ENCODE data around the gene TBCK.
A peak's percentile ranks its signal among the peaks of the same experiment; 100 is the strongest.
"Not testable (repeated sequence)": the region's sequence is repeated elsewhere in the genome, so short reads cannot be mapped to it uniquely, and the experiment has no call there.

The TBCK gene

DNA sequence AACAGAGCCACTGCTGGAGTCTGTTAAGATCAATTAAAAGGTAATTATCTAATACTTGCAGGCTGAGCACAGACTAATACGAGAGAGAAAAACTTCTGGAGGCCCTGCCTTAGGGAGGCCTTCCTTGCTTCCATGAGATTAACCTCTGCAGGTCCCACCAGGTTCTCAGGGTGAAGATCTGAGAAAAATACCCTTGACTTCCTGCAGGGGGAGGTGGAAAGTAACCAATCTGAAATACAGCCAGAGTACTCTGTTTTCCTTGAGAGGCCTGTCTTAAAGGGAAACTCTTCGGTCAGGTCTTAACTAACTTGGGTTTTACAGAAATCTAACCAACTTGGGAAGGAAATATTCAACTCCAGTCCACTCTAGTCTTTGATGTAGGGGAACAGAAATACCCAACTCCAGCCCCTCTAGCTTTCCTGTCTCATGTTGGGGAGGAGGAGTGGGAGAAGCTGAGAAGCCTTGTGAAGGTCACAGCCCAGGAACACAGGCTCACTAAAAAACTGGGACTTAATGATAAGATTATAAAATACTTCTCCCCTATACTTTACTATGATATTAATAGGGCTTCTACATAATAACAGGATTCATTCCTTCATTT lies 77.1 kb downstream of the TBCK start:
- Histone ChIP-seq H3K4me3 (ENCODE audit: low read length) (no peak overlapping the region), H3K27me3 (ENCODE audit: control insufficient read depth, insufficient read depth, low read length) (no peaks in the 10 kb centered on the region), H3K36me3 (ENCODE audit: control insufficient read depth, insufficient read depth, low read length) (no peaks in the 10 kb centered on the region), H3K9me3 (ENCODE audit: control insufficient read depth, insufficient read depth, low read length) (no peaks in the 10 kb centered on the region), H3K27ac (ENCODE audit: low read length) (no peak overlapping the region), H3K4me1 (ENCODE audit: control insufficient read depth, insufficient read depth, low read length) (no peaks in the 10 kb centered on the region)
- DNase-seq (ENCODE audit: low read depth, low spot score): peak; percentile 35
- WGBS (ENCODE audit: insufficient coverage, insufficient read length): no CpG with 5 or more reads among the region's 2 CpGs

GRCh38 chr4:106231931-106232330 lies 84.1 kb downstream of the TBCK start:
- H3K4me1 ChIP-seq (ENCODE audit: control insufficient read depth, insufficient read depth, low read length): no peaks in the 10 kb centered on the region
- no peak overlapping the region for H3K27ac ChIP-seq (ENCODE audit: low read length)
- H3K9me3 ChIP-seq (ENCODE audit: control insufficient read depth, insufficient read depth, low read length): no peaks in the 10 kb centered on the region
- no peaks in the 10 kb centered on the region for H3K36me3 ChIP-seq (ENCODE audit: control insufficient read depth, insufficient read depth, low read length)
- no peak for DNase-seq (ENCODE audit: low read depth, low spot score)
- H3K27me3 ChIP-seq (ENCODE audit: control insufficient read depth, insufficient read depth, low read length): no peaks in the 10 kb centered on the region
- no peak overlapping the region for H3K4me3 ChIP-seq (ENCODE audit: low read length)

- Histone ChIP-seq H3K4me3 (ENCODE audit: low read length) (no peak overlapping the region), H3K27ac (ENCODE audit: low read length) (no peak overlapping the region)
These were observed 93.5 kb downstream of the TBCK start for GRCh38 chr4:106222548-106222947.

GRCh38 chr4:106213291-106213690 lies 102.7 kb downstream of the TBCK start:
- not testable (repeated sequence) for H3K4me1 ChIP-seq (ENCODE audit: control insufficient read depth, insufficient read depth, low read length); DNase-seq (ENCODE audit: low read depth, low spot score); H3K27ac ChIP-seq (ENCODE audit: low read length); H3K36me3 ChIP-seq (ENCODE audit: control insufficient read depth, insufficient read depth, low read length); H3K4me3 ChIP-seq (ENCODE audit: low read length); H3K9me3 ChIP-seq (ENCODE audit: control insufficient read depth, insufficient read depth, low read length); H3K27me3 ChIP-seq (ENCODE audit: control insufficient read depth, insufficient read depth, low read length)
- WGBS (ENCODE audit: insufficient coverage, insufficient read length): no CpG with 5 or more reads among the region's 23 CpGs

More at GRCh38 chr4:106222548-106222947, 93.5 kb downstream of the TBCK start:
- H3K9me3 ChIP-seq (ENCODE audit: control insufficient read depth, insufficient read depth, low read length): no peaks in the 10 kb centered on the region
- H3K36me3 ChIP-seq (ENCODE audit: control insufficient read depth, insufficient read depth, low read length): no peaks in the 10 kb centered on the region
- no peaks in the 10 kb centered on the region for H3K4me1 ChIP-seq (ENCODE audit: control insufficient read depth, insufficient read depth, low read length)
- no peaks in the 10 kb centered on the region for H3K27me3 ChIP-seq (ENCODE audit: control insufficient read depth, insufficient read depth, low read length)
- DNase-seq (ENCODE audit: low read depth, low spot score): no peak

- no peak overlapping the region for H3K27ac ChIP-seq (ENCODE audit: low read length)
- no peaks in the 10 kb centered on the region for H3K36me3 ChIP-seq (ENCODE audit: control insufficient read depth, insufficient read depth, low read length)
- H3K4me3 ChIP-seq (ENCODE audit: low read length): no peak overlapping the region
- DNase-seq (ENCODE audit: low read depth, low spot score): no peak
- H3K9me3 ChIP-seq (ENCODE audit: control insufficient read depth, insufficient read depth, low read length): no peaks in the 10 kb centered on the region
- H3K27me3 ChIP-seq (ENCODE audit: control insufficient read depth, insufficient read depth, low read length): no peaks in the 10 kb centered on the region
- H3K4me1 ChIP-seq (ENCODE audit: control insufficient read depth, insufficient read depth, low read length): no peaks in the 10 kb centered on the region
These were observed 106.0 kb downstream of the TBCK start for GRCh38 chr4:106210021-106210420.

- no peaks in the 10 kb centered on the region for H3K4me1 ChIP-seq (ENCODE audit: control insufficient read depth, insufficient read depth, low read length)
- no CpG with 5 or more reads among the region's 5 CpGs for WGBS (ENCODE audit: insufficient coverage, insufficient read length)
- H3K27me3 ChIP-seq (ENCODE audit: control insufficient read depth, insufficient read depth, low read length): no peaks in the 10 kb centered on the region
- no peak for DNase-seq (ENCODE audit: low read depth, low spot score)
- no peak overlapping the region for H3K27ac ChIP-seq (ENCODE audit: low read length)
- H3K36me3 ChIP-seq (ENCODE audit: control insufficient read depth, insufficient read depth, low read length): no peaks in the 10 kb centered on the region
- H3K4me3 ChIP-seq (ENCODE audit: low read length): no peak overlapping the region
- no peaks in the 10 kb centered on the region for H3K9me3 ChIP-seq (ENCODE audit: control insufficient read depth, insufficient read depth, low read length)
These were observed 107.2 kb downstream of the TBCK start for GRCh38 chr4:106208481-106209460.

DNA sequence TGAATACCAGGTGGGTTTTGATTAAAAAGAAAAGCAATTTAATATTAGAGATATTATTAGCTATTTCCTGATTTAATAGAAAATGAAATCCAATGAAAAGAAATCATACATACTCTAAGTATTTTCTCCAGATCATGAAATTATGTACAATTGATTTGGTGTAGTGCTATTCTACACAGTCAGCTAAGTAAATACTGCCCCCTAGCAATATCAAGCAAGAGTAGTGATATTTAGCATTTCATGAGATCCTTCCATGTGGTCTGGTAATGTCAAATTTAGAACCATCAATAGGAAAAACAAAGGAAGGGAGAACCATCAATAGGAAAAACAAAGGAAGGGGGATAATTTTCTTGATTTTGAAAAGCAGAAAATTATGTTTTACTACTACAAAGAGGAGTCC lies 114.6 kb downstream of the TBCK start:
- Histone ChIP-seq H3K27ac (ENCODE audit: low read length) (no peak overlapping the region), H3K27me3 (ENCODE audit: control insufficient read depth, insufficient read depth, low read length) (no peaks in the 10 kb centered on the region), H3K36me3 (ENCODE audit: control insufficient read depth, insufficient read depth, low read length) (no peaks in the 10 kb centered on the region), H3K4me3 (ENCODE audit: low read length) (no peak overlapping the region), H3K4me1 (ENCODE audit: control insufficient read depth, insufficient read depth, low read length) (no peaks in the 10 kb centered on the region), H3K9me3 (ENCODE audit: control insufficient read depth, insufficient read depth, low read length) (no peaks in the 10 kb centered on the region)
- no peak for DNase-seq (ENCODE audit: low read depth, low spot score)

DNA sequence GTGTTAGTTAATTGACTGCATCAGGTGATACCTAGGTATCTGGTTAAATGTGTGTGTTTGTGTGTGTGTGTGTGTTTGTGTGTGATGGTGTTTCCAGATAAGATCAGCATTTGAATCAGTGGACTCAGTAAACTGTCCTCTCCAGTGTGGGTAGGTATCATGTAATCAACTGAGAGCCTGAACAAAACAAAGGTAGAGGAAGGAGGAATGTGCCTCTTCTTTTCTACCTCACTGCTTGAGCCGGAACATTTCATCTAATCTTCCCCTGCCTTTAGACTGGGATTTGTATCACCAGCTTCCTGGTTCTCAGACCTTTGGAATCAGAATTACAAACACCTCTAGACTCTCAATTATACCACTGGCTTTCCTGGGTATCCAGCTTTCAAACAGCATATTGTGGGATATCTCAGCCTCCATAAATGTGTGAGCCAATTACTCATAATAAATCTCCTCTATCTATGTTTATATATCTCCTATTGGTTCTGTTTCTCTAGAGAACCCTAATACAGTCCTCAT lies 120.5 kb downstream of the TBCK start:
- Histone ChIP-seq H3K27ac (ENCODE audit: low read length) (no peak overlapping the region), H3K9me3 (ENCODE audit: control insufficient read depth, insufficient read depth, low read length) (no peaks in the 10 kb centered on the region), H3K27me3 (ENCODE audit: control insufficient read depth, insufficient read depth, low read length) (no peaks in the 10 kb centered on the region), H3K4me3 (ENCODE audit: low read length) (no peak overlapping the region), H3K4me1 (ENCODE audit: control insufficient read depth, insufficient read depth, low read length) (no peaks in the 10 kb centered on the region), H3K36me3 (ENCODE audit: control insufficient read depth, insufficient read depth, low read length) (no peaks in the 10 kb centered on the region)
- WGBS (ENCODE audit: insufficient coverage, insufficient read length): no CpG with 5 or more reads among the region's 1 CpG
- DNase-seq (ENCODE audit: low read depth, low spot score): no peak

- WGBS (ENCODE audit: insufficient coverage, insufficient read length): no CpG with 5 or more reads among the region's 1 CpG
These were observed 121.2 kb downstream of the TBCK start for GRCh38 chr4:106194801-106195200.

GRCh38 chr4:106192131-106192530 lies 123.9 kb downstream of the TBCK start:
- DNase-seq (ENCODE audit: low read depth, low spot score): no peak
- no peaks in the 10 kb centered on the region for H3K27me3 ChIP-seq (ENCODE audit: control insufficient read depth, insufficient read depth, low read length)
- no peaks in the 10 kb centered on the region for H3K36me3 ChIP-seq (ENCODE audit: control insufficient read depth, insufficient read depth, low read length)
- H3K9me3 ChIP-seq (ENCODE audit: control insufficient read depth, insufficient read depth, low read length): no peaks in the 10 kb centered on the region
- H3K4me3 ChIP-seq (ENCODE audit: low read length): no peak overlapping the region
- no peak overlapping the region for H3K27ac ChIP-seq (ENCODE audit: low read length)
- WGBS (ENCODE audit: insufficient coverage, insufficient read length): no CpG with 5 or more reads among the region's 1 CpG
- H3K4me1 ChIP-seq (ENCODE audit: control insufficient read depth, insufficient read depth, low read length): no peaks in the 10 kb centered on the region

More at GRCh38 chr4:106194801-106195200, 121.2 kb downstream of the TBCK start:
- H3K36me3 ChIP-seq (ENCODE audit: control insufficient read depth, insufficient read depth, low read length): no peaks in the 10 kb centered on the region
- no peaks in the 10 kb centered on the region for H3K9me3 ChIP-seq (ENCODE audit: control insufficient read depth, insufficient read depth, low read length)
- no peaks in the 10 kb centered on the region for H3K27me3 ChIP-seq (ENCODE audit: control insufficient read depth, insufficient read depth, low read length)
- H3K4me3 ChIP-seq (ENCODE audit: low read length): no peak overlapping the region
- no peak for DNase-seq (ENCODE audit: low read depth, low spot score)
- no peak overlapping the region for H3K27ac ChIP-seq (ENCODE audit: low read length)
- no peaks in the 10 kb centered on the region for H3K4me1 ChIP-seq (ENCODE audit: control insufficient read depth, insufficient read depth, low read length)

- H3K4me1 ChIP-seq (ENCODE audit: control insufficient read depth, insufficient read depth, low read length): no peaks in the 10 kb centered on the region
- no peaks in the 10 kb centered on the region for H3K9me3 ChIP-seq (ENCODE audit: control insufficient read depth, insufficient read depth, low read length)
- no peak overlapping the region for H3K4me3 ChIP-seq (ENCODE audit: low read length)
- no peaks in the 10 kb centered on the region for H3K27me3 ChIP-seq (ENCODE audit: control insufficient read depth, insufficient read depth, low read length)
- WGBS (ENCODE audit: insufficient coverage, insufficient read length): no CpG with 5 or more reads among the region's 1 CpG
- H3K27ac ChIP-seq (ENCODE audit: low read length): no peak overlapping the region
- H3K36me3 ChIP-seq (ENCODE audit: control insufficient read depth, insufficient read depth, low read length): no peaks in the 10 kb centered on the region
- DNase-seq (ENCODE audit: low read depth, low spot score): no peak
These were observed 129.8 kb downstream of the TBCK start for GRCh38 chr4:106186201-106186600.
